Measurements from ENCODE around the gene SPOP. TPM values are rescaled to one million over a fixed set of nuclear protein-coding genes. Genes with fewer than 3 reads are reported as not detected.
"Not testable (repeated sequence)": the region's sequence is repeated elsewhere in the genome, so short reads cannot be mapped to it uniquely, and the experiment has no call there.

SPOP gene
- total RNA-seq, 2 experiments from 2014 or later: 53.4 to 60.0 TPM

DNA sequence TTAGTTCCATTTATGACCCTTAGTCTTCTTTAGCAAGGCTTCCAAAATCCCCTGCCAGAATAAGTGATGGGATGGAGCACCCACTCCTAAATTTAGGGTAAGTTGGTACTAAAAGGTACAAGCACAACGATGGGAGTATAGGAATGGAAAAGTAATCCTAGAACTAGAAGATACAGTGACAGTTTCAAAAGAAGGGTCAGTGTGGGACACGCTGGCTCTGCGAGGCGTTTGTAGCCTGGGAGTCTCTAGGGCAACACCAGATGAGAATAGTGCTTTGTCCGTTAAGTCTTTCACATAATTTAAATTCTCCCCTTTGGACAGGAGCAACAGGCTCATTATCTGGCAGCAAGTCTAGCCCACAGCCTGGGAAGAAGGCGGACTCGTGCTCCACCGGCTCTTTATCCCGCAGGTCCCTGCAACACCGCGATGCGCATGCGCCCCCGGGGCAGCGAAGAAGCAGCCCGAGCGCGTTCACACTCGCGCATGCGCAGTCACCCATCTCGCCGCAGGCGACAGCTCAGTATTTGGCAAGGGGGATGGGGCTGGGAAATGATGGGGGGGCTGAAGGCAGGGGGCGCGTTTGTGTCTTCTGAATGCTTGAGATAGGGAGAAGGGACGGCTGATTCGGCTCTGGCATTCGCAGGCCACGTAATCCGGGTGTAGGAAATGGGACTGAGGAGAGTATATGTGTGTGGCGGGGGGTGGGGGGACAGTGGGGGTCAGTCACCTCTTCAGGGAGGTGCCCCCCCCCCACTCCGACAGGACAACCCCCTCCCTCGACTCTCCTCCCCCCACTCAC is 564 bp downstream of the SPOP start:
- Mint-ChIP-seq H3K4me3 (peak overlapping the region; percentile 95), H3K27me3 (peaks cover 4% of the 10 kb centered on the region), H3K27ac (peak overlapping the region; percentile 99), H3K4me1 (ENCODE audit: low read depth) (peaks cover 43% of the 10 kb centered on the region), H3K36me3 (peaks cover 21% of the 10 kb centered on the region), H3K9me3 (peaks cover 2% of the 10 kb centered on the region)
- POLR2A ChIA-PET: interaction anchor here (0.6 to 1.3 kb wide), 6 partner anchors 10 to 111 kb away, joined by 3 to 9 read pairs (median 3); partner anchors contain the start of gene FAM117A
- intact Hi-C loops (cut with micrococcal nuclease): loop anchor here (1.0 to 10.0 kb wide), 6 partner anchors 19 to 1040 kb away; partner anchors contain the start of genes LUC7L3 and PHB1
- DNase-seq: peak; percentile 96
- CTCF ChIA-PET: interaction anchor here (0.6 to 2.7 kb wide), 6 partner anchors 13 to 784 kb away, joined by 3 to 16 read pairs (median 5); partner anchors contain the start of gene SLC35B1

DNA sequence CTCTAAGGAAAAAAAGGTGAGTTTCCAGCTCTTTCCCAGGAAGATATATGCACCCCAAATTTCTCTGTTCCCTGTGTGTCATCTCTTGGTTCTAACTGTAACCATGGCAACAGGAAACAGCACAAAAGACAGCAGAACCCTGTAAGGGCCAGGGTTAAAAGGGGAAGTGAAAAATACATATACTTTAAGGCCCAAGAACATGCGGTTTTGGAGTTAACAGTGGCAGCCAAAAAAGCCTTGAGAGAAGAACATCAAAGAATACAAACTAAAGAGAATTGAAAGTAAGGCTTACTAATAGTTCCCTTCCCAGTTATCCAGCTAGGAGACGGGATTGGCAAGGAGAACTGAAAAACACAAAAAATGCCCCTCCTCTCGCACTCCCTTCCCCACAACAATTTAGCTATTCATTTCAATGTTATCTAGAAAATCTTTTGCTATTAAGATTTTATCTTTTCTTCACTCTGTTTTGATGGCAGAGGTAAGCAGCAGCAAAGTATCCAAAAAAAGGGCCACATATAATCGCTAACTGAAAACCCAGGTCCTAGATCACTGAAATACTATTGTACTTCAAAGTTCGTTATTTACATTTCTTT is 1.5 kb downstream of the SPOP start:
- H3K27ac Mint-ChIP-seq: peak overlapping the region; percentile 99
- intact Hi-C loops (cut with micrococcal nuclease): loop anchor here (1.0 to 10.0 kb wide), 6 partner anchors 20 to 1041 kb away; partner anchors contain the start of genes LUC7L3 and PHB1
- H3K4me3 Mint-ChIP-seq: peak overlapping the region; percentile 95
- peaks cover 21% of the 10 kb centered on the region for H3K36me3 Mint-ChIP-seq
- peaks cover 48% of the 10 kb centered on the region for H3K4me1 Mint-ChIP-seq (ENCODE audit: low read depth)
- ChIA-PET CTCF (interaction anchor here (0.6 to 2.7 kb wide), 4 partner anchors 20 to 106 kb away, joined by 4 to 16 read pairs (median 7); no protein-coding TSS in a partner anchor), POLR2A (interaction anchor here (1.3 to 1.4 kb wide), 2 partner anchors 30 to 32 kb away, joined by 3 to 5 read pairs; partner anchors contain the start of gene SLC35B1)
- H3K9me3 Mint-ChIP-seq: peaks cover 2% of the 10 kb centered on the region
- no peak for DNase-seq
- H3K27me3 Mint-ChIP-seq: peaks cover 4% of the 10 kb centered on the region

DNA sequence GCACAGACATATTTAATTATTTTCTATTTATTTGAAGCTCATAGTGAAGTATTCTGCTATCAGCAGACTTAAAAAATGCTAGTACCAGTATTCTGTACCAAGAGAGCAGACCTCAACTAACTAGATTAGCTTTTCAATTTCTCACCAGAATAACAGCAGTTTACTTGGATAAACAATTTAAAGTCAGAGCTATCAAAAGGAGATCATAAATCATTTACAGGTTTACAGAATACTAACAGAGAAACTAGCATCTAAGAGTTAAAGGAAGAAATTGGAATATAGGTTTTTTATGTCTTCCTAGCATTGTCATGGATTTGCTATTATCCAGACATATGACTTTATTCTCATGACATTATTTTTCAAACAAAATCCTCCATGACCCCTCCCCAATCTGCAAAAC is 3.4 kb downstream of the SPOP start:
- Mint-ChIP-seq H3K36me3 (peaks cover 21% of the 10 kb centered on the region), H3K27me3 (peaks cover 4% of the 10 kb centered on the region), H3K4me3 (no peak overlapping the region), H3K27ac (peak overlapping the region; percentile 99), H3K4me1 (ENCODE audit: low read depth) (peaks cover 62% of the 10 kb centered on the region), H3K9me3 (peaks cover 2% of the 10 kb centered on the region)
- POLR2A ChIA-PET: no interaction called here
- DNase-seq: no peak
- CTCF ChIA-PET: interaction anchor here (0.6 kb wide), 1 partner anchor 1394 kb away, joined by 3 read pairs; no protein-coding TSS in a partner anchor
- intact Hi-C loops (cut with micrococcal nuclease): loop anchor here (10.0 kb wide), 2 partner anchors 60 to 260 kb away; partner anchors contain the start of gene PHB1

DNA sequence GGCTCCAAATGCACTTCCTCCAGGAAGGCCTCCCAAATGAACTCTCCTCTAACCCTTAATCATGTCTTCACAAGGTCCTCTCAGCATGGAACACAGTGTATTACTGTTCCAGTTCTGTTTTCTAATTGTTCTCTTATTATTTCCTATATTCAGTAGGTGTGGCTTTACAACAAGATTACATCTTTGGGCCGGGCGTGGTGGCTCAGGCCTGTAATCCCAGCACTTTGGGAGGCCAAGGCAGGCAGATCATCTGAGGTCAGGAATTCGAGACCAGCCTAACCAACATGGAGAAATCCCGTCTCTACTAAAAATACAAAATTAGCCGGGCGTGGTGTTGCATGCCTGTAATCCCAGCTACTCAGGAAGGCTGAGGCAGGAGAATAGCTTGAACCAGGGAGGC is 4.2 kb downstream of the SPOP start:
- DNase-seq, POLR2A ChIA-PET, H3K27me3 Mint-ChIP-seq, H3K9me3 Mint-ChIP-seq, H3K4me3 Mint-ChIP-seq, CTCF ChIA-PET: not testable (repeated sequence)
- Mint-ChIP-seq H3K36me3 (peaks cover 21% of the 10 kb centered on the region), H3K4me1 (ENCODE audit: low read depth) (peaks cover 62% of the 10 kb centered on the region), H3K27ac (peak overlapping the region; percentile 29)
- intact Hi-C loops (cut with micrococcal nuclease): loop anchor here (10.0 kb wide), 2 partner anchors 59 to 259 kb away; partner anchors contain the start of gene PHB1

DNA sequence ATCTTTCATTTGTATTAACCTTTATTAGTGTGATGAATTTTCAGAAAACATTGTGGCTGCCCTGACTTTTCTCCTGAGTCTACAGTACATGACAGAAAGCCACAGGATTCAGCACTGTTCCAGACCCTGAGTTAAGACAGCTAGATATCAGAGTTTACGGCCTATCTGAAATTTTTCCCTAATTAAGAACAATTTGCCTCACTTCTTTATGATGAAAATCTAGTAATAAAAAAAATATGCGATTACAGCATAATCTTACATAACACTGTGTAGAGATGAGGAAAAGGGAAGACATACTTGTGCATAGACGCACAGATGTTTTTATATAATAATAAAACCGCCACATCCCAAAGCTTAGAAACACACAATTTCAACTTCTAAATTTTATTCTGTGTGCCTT is 7.3 kb downstream of the SPOP start:
- Mint-ChIP-seq H3K27ac (peak overlapping the region; percentile 8), H3K27me3 (no peaks in the 10 kb centered on the region), H3K4me1 (ENCODE audit: low read depth) (peaks cover 56% of the 10 kb centered on the region), H3K9me3 (no peaks in the 10 kb centered on the region), H3K36me3 (peaks cover 12% of the 10 kb centered on the region), H3K4me3 (no peak overlapping the region)
- no peak for DNase-seq
- intact Hi-C loops (cut with micrococcal nuclease): loop anchor here (10.0 kb wide), 2 partner anchors 56 to 256 kb away; partner anchors contain the start of gene PHB1
- CTCF ChIA-PET: interaction anchor here (2.1 kb wide), 1 partner anchor 24 kb away, joined by 6 read pairs; no protein-coding TSS in a partner anchor
- POLR2A ChIA-PET: no interaction called here

DNA sequence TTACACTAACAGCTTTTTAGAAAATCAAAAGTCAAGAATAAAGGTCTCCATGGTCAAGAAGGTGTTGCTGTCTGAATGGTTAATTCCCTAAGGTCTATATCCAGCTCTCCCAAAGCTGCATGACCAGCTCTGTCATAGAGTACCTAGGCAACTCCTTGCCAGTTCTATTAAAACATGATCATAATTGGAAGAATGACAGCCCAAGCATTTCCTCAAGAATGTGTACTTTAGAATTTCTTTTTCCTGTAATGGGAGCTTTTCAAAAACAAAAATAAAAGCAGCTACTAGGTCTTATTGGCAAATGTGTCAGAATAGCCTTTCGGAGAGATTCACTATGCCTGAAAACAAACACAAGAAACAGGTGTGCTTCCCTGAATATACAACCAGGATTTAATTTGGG is 7.9 kb downstream of the SPOP start:
- Mint-ChIP-seq H3K4me3 (no peak overlapping the region), H3K27ac (peak overlapping the region; percentile 60), H3K9me3 (no peaks in the 10 kb centered on the region), H3K4me1 (ENCODE audit: low read depth) (peaks cover 50% of the 10 kb centered on the region), H3K36me3 (peaks cover 8% of the 10 kb centered on the region), H3K27me3 (no peaks in the 10 kb centered on the region)
- ChIA-PET CTCF (interaction anchor here (1.7 to 2.1 kb wide), 2 partner anchors 23 to 26 kb away, joined by 4 to 6 read pairs; no protein-coding TSS in a partner anchor), POLR2A (no interaction called here)
- intact Hi-C loops (cut with micrococcal nuclease): loop anchor here (10.0 kb wide), 2 partner anchors 55 to 255 kb away; partner anchors contain the start of gene PHB1
- DNase-seq: no peak

DNA sequence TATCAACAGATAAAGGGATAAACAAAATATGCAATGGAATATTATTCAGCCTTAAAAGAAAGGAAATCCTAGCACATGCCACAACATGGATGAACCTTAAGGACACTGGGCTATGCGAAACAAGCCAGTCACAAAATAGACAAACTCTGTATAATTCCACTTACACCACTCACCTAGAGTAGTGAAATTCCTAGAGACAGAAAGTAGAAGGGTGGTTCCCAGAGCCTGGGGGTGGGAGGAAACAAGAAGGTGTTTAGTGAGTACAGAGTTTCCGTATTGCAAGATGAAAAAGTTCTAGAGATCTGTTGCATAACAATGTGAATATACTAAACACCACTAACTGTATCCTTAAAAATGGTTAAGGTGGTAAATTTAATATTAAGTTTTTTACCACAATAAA is 10.0 kb downstream of the SPOP start:
- H3K4me1 Mint-ChIP-seq (ENCODE audit: low read depth): peaks cover 48% of the 10 kb centered on the region
- H3K36me3 Mint-ChIP-seq: no peaks in the 10 kb centered on the region
- H3K27ac Mint-ChIP-seq: no peak overlapping the region
- no peaks in the 10 kb centered on the region for H3K27me3 Mint-ChIP-seq
- H3K9me3 Mint-ChIP-seq: no peaks in the 10 kb centered on the region
- no peak for DNase-seq
- intact Hi-C loops (cut with micrococcal nuclease): no loop called here
- CTCF ChIA-PET: no interaction called here
- POLR2A ChIA-PET: no interaction called here
- H3K4me3 Mint-ChIP-seq: no peak overlapping the region

DNA sequence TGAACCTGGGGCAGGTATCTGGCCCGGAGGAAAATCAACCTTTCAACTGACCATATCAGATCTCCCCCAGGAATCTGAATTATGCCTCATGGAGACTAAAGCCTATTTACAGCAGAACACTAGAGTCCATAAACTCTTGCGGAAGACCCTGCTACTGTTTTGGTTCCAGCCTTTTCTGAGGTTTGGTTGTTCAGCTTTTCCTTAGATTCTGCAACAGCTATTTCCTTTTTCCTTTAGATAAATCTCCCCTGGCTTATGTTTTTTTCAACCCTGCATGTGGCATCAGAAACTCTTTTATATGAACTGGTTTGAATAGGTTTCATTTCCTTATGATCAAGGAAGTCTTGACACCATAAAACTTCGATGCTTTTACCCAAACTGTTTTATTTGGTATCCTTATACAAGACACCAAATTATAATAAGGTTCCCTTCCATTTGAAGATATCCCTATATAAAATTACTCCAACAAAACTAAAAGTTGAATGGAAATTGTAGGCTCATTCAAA is 13.1 kb downstream of the SPOP start:
- Mint-ChIP-seq H3K4me3 (no peak overlapping the region), H3K27ac (no peak overlapping the region), H3K4me1 (ENCODE audit: low read depth) (peaks cover 43% of the 10 kb centered on the region), H3K27me3 (no peaks in the 10 kb centered on the region), H3K9me3 (no peaks in the 10 kb centered on the region), H3K36me3 (no peaks in the 10 kb centered on the region)
- no peak for DNase-seq
- POLR2A ChIA-PET: no interaction called here
- CTCF ChIA-PET: no interaction called here
- intact Hi-C loops (cut with micrococcal nuclease): no loop called here

DNA sequence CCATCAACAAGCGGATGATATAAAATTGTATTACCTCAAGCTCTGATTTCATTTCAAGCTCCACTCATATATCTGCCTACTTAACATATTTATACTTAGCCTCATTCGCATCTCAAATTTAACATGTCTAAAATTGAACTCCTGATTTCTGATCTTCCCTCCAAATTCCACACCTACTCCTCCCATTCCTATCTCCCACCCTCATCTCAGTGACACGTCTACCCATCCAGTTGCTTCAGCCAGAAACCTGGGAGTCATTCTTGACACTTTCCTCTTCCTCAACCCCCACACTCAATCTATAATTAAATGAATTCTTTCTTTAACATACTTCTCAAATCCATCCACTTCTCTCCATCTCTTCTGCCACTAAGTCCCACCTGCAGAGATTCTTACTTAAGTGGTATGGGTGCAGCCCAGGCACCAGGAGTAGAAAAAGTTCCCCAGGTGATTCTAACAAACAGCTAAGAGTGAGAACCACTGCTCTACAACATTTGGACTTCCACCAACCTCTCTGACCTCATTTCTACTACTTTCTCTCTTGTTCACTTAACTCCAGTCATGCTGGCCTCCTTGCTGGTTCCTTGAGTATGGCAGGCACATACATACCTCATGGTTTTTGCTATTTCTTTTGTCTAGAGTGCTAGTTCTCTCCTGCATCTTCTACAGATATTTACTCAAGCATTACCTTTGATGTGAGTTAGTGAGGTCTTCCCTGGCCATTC is 18.1 kb downstream of the SPOP start:
- POLR2A ChIA-PET: no interaction called here
- H3K4me1 Mint-ChIP-seq (ENCODE audit: low read depth): peaks cover 50% of the 10 kb centered on the region
- no peak overlapping the region for H3K4me3 Mint-ChIP-seq
- CTCF ChIA-PET: interaction anchor here (1.2 kb wide), 1 partner anchor 36 kb away, joined by 3 read pairs; no protein-coding TSS in a partner anchor
- H3K9me3 Mint-ChIP-seq: no peaks in the 10 kb centered on the region
- no peak for DNase-seq
- H3K27ac Mint-ChIP-seq: no peak overlapping the region
- intact Hi-C loops (cut with micrococcal nuclease): no loop called here
- no peaks in the 10 kb centered on the region for H3K27me3 Mint-ChIP-seq
- peaks cover 2% of the 10 kb centered on the region for H3K36me3 Mint-ChIP-seq

DNA sequence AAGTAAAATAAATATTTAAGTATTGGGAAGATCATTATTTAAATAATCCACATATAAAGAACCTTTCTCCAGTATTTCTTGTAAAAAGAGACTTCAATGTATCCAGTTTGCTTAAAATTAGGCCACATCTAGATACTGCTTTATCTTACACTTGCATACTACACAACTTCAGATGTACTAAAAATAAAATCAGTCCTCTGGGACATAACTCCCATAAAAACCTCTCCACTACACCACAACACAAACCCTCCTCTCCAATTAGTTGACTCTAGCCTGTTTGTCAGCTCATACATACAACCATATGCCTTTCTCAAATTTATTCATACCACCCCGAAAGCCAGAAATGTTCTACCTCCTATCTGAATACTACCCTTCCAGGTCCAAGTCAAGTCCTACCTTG is 21.6 kb downstream of the SPOP start:
- CTCF ChIA-PET: no interaction called here

DNA sequence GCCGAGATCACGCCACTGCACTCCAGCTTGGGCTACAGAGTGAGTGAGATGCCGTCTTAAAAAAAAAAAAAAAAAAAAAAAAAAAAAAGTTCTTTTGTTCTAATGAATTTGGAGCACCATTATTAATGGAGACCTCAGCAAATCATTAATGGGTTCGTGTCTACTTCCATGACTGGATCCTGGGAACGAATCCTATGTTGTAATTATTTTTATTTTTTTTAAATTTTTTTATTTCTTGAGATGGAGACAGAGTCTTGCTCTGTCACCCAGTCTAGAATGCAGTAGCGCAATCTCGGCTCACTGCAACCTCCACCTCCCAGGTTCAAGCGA is 30.7 kb downstream of the SPOP start:
- DNase-seq: no peak
- Mint-ChIP-seq H3K4me3 (no peak overlapping the region), H3K27me3 (no peaks in the 10 kb centered on the region), H3K36me3 (peaks cover 4% of the 10 kb centered on the region), H3K27ac (no peak overlapping the region), H3K4me1 (ENCODE audit: low read depth) (peaks cover 61% of the 10 kb centered on the region), H3K9me3 (no peaks in the 10 kb centered on the region)
- intact Hi-C loops (cut with micrococcal nuclease): no loop called here
- POLR2A ChIA-PET: interaction anchor here (0.8 to 1.4 kb wide), 4 partner anchors 29 to 49 kb away, joined by 3 to 6 read pairs (median 6); partner anchors contain the start of gene SPOP
- CTCF ChIA-PET: interaction anchor here (1.0 to 1.8 kb wide), 4 partner anchors 23 to 77 kb away, joined by 5 to 9 read pairs (median 6); no protein-coding TSS in a partner anchor

More for the DNA sequence above, 21.6 kb downstream of the SPOP start:
- POLR2A ChIA-PET: no interaction called here
- intact Hi-C loops (cut with micrococcal nuclease): no loop called here
- Mint-ChIP-seq H3K27ac (no peak overlapping the region), H3K27me3 (no peaks in the 10 kb centered on the region), H3K9me3 (no peaks in the 10 kb centered on the region), H3K4me3 (no peak overlapping the region), H3K36me3 (peaks cover 2% of the 10 kb centered on the region), H3K4me1 (ENCODE audit: low read depth) (peaks cover 52% of the 10 kb centered on the region)
- no peak for DNase-seq
